ENCODE data around the gene RPL19. TPM values are rescaled to one million over a fixed set of nuclear protein-coding genes. Genes with fewer than 3 reads are reported as not detected.
A peak's percentile ranks its signal among the peaks of the same experiment; 100 is the strongest.
"Not testable (repeated sequence)": the region's sequence is repeated elsewhere in the genome, so short reads cannot be mapped to it uniquely, and the experiment has no call there.

Gene RPL19
- total RNA-seq, 4 donors from 2014 or later = 3,050 to 5,448 (median 3,578) TPM

DNA sequence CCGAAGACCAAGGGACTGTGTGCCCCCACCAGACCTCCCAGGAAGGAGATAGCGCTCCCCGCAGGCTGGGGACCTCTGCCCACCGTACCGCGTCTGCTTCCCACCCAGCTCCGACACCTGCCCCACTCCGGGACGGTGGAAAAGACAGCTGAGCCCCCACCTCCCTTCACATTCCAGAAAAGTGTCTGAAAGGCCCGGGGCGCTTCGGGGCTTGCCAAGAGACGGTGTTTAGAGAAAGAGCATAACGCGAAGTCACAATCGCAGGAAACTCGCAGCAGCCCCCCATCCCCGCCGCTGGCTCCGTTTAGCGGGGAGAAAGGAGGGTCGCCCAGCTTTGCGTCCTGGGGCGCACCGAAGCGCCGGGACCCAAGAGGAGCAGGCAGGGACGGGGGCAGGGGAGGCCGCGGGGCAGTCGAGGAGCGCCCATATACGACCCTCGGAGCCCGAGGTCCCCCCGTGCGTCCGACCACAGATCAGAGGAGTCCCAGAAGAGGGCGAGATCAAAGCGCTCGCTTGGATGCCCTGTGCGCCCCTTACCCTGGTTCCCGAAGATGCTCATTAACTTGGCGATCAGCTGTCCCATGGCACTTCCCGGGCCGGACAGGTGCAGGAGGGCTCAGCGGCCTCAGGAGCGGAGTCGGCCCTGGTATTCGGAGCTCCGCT, 34.8 kb upstream of the RPL19 start:
- intact Hi-C loops (cut with DNase I; ENCODE audit: low total_unique reads) = no loop called here
- no peak for DNase-seq (ENCODE audit: low spot score in 2 of 2)
- TF ChIP-seq, protein P1, sequence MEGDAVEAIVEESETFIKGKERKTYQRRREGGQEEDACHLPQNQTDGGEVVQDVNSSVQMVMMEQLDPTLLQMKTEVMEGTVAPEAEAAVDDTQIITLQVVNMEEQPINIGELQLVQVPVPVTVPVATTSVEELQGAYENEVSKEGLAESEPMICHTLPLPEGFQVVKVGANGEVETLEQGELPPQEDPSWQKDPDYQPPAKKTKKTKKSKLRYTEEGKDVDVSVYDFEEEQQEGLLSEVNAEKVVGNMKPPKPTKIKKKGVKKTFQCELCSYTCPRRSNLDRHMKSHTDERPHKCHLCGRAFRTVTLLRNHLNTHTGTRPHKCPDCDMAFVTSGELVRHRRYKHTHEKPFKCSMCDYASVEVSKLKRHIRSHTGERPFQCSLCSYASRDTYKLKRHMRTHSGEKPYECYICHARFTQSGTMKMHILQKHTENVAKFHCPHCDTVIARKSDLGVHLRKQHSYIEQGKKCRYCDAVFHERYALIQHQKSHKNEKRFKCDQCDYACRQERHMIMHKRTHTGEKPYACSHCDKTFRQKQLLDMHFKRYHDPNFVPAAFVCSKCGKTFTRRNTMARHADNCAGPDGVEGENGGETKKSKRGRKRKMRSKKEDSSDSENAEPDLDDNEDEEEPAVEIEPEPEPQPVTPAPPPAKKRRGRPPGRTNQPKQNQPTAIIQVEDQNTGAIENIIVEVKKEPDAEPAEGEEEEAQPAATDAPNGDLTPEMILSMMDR (IDR thresholded peaks at IDR 0.05) = no peak
- TF ChIP-seq POLR2A (IDR thresholded peaks at IDR 0.05) = no peak
- H3K4me3 ChIP-seq (ENCODE audit: low read depth, poor library complexity, severe bottlenecking) = peak overlapping the region; percentile 9
- 17 to 35% methylated on average over 37 to 49 of the region's 51 CpGs for WGBS, 2 donors

- WGBS, 2 donors = 75 to 76% methylated on average over 16 to 17 of the region's 17 CpGs
- intact Hi-C loops (cut with DNase I; ENCODE audit: low total_unique reads) = no loop called here
- DNase-seq (ENCODE audit: low spot score in 2 of 2) = no peak
- TF ChIP-seq, protein P1 (IDR thresholded peaks at IDR 0.05) = no peak
- no peak for TF ChIP-seq POLR2A (IDR thresholded peaks at IDR 0.05)
- H3K4me3 ChIP-seq (ENCODE audit: low read depth, poor library complexity, severe bottlenecking) = peak within 1 kb of the TSS; percentile 9
Measured at GRCh38 chr17:39165841-39166349, 34.2 kb upstream of the RPL19 start, which contains the start of gene ARL5C. Gene ARL5C, minus strand, starts transcription at chr17:39166161. Its CDS starts 401 bp downstream, at chr17:39165760.

DNA sequence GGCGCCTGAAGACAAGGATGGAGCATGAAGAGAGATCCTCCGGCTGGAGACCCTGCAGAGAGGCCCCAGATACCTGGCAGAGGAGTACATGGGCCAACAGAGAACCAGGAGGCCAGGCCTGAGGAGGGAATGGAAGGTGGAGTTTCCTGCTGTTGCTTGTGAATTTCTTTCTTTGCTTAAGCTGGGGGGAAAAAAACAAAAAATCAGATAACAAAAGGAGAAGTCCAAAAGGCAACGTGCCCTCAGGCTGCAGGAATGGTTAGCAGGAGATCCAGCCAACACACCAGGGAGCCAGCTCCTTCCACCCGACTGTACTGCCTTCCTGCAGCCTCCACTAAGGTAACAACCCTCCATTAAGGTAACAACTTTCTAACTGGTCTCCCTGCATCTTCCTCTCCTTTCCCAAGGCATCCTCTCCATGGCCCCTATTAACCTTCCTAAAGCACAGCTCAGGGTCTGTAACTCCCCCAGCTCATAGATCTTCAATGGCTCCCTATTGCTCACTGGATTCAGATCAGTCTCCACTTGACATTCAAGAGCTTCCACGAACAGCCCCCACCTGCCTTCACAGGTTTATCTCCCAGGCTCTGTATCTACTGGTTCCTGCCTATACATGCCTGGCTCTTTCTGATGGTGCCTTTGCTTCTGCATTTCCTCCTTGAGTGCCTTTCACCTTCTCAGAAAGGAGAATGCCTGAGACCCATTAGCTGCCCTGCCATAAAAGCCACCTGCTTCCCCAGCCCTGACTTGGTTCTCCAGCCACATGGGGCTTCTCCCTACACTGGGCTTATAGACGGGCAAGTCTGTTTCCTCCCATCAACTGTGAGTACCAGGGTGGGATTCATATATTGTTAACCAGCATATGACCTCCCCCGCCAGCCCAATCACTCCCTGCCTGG, 33.4 kb upstream of the RPL19 start:
- no peak overlapping the region for H3K4me3 ChIP-seq (ENCODE audit: low read depth, poor library complexity, severe bottlenecking)
- intact Hi-C loops (cut with DNase I; ENCODE audit: low total_unique reads) = no loop called here
- 64 to 65% methylated on average over 7 of the region's 7 CpGs for WGBS, 2 donors
- TF ChIP-seq POLR2A (IDR thresholded peaks at IDR 0.05) = no peak
- TF ChIP-seq, protein P1 (IDR thresholded peaks at IDR 0.05) = no peak
- no peak for DNase-seq (ENCODE audit: low spot score in 2 of 2)

- 39 to 60% methylated on average over 2 of the region's 2 CpGs for WGBS, 2 donors
- TF ChIP-seq, protein P1 (IDR thresholded peaks at IDR 0.05) = no peak
- DNase-seq (ENCODE audit: low spot score in 2 of 2) = no peak
- H3K4me3 ChIP-seq (ENCODE audit: low read depth, poor library complexity, severe bottlenecking) = no peak overlapping the region
- intact Hi-C loops (cut with DNase I; ENCODE audit: low total_unique reads) = no loop called here
Measured at GRCh38 chr17:39167476-39167875, 32.6 kb upstream of the RPL19 start.

DNA sequence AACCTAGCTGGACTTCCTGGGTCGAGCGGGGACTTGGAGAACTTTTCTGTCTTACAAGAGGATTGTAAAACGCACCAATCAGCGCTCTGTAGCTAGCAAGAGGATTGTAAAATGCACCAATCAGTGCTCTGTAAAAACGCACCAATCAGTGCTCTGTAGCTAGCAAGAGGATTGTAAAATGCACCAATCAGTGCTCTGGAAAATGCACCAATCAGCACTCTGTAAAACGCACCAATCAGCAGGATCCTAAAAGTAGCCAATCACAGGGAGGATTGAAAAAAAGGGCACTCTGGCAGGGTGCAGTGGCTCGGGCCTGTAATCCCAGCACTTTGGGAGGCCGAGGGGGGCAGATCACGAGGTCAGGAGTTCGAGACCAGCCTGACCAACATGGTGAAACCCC, 31.6 kb upstream of the RPL19 start:
- 93 to 96% methylated on average over 10 of the region's 10 CpGs for WGBS, 2 donors
- DNase-seq (ENCODE audit: low spot score in 2 of 2); H3K4me3 ChIP-seq (ENCODE audit: low read depth, poor library complexity, severe bottlenecking); intact Hi-C loops (cut with DNase I; ENCODE audit: low total_unique reads): not testable (repeated sequence)

DNA sequence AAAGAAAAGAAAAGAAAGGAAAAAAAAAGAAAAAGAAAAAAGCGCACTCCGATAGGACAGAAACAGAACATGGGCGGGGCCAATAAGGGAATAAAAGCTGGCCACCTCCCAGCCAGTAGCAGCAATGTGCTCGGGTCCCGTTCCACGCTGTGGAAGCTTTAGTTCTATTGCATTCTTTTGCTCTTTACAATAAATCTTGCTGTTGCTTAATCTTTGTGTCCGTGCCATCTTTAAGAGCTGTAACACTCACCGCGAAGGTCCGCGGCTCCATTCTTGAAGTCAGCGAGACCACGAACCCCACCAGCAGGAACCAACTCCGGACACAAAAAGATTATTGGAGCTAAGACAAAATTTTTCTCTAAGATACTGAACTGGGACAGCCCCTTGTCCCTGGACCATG, 31.0 kb upstream of the RPL19 start:
- TF ChIP-seq, protein P1 (IDR thresholded peaks at IDR 0.05) = no peak
- no peak overlapping the region for H3K4me3 ChIP-seq (ENCODE audit: low read depth, poor library complexity, severe bottlenecking)
- intact Hi-C loops (cut with DNase I; ENCODE audit: low total_unique reads) = no loop called here
- no peak for DNase-seq (ENCODE audit: low spot score in 2 of 2)
- WGBS, 2 donors = 81 to 83% methylated on average over 14 of the region's 14 CpGs

Data from lower leg skin (tissue), 4 donors.